Measurements from ENCODE around the gene RPS25.

DNA sequence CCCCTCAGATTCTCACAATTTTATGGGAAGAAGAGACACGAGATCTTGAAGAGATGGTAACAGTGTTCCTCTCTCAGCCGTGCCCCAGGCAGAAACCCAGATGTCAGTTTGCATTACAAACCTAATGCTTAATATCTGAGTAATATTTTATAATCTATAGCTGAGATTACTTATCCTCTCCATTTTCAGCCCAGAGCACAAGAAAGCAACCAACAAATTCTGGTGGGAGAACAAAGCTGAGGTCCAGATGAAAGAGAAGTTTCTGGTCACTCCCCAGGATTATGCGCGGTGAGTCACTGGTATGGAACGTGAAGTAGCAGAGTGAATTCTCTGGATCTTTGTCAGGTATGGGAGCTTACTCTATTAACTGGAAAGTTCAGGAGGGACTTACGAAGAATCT is 19.3 kb downstream of the RPS25 start:
- TF ChIP-seq, protein P1, sequence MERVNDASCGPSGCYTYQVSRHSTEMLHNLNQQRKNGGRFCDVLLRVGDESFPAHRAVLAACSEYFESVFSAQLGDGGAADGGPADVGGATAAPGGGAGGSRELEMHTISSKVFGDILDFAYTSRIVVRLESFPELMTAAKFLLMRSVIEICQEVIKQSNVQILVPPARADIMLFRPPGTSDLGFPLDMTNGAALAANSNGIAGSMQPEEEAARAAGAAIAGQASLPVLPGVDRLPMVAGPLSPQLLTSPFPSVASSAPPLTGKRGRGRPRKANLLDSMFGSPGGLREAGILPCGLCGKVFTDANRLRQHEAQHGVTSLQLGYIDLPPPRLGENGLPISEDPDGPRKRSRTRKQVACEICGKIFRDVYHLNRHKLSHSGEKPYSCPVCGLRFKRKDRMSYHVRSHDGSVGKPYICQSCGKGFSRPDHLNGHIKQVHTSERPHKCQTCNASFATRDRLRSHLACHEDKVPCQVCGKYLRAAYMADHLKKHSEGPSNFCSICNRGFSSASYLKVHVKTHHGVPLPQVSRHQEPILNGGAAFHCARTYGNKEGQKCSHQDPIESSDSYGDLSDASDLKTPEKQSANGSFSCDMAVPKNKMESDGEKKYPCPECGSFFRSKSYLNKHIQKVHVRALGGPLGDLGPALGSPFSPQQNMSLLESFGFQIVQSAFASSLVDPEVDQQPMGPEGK (CRISPR knock-in tag; IDR thresholded peaks at IDR 0.05; ENCODE audit: borderline replicate concordance), result no peak
- TF ChIP-seq BACH2 (CRISPR knock-in tag; IDR thresholded peaks at IDR 0.05; ENCODE audit: borderline replicate concordance), result no peak
- TF ChIP-seq, protein P2, sequence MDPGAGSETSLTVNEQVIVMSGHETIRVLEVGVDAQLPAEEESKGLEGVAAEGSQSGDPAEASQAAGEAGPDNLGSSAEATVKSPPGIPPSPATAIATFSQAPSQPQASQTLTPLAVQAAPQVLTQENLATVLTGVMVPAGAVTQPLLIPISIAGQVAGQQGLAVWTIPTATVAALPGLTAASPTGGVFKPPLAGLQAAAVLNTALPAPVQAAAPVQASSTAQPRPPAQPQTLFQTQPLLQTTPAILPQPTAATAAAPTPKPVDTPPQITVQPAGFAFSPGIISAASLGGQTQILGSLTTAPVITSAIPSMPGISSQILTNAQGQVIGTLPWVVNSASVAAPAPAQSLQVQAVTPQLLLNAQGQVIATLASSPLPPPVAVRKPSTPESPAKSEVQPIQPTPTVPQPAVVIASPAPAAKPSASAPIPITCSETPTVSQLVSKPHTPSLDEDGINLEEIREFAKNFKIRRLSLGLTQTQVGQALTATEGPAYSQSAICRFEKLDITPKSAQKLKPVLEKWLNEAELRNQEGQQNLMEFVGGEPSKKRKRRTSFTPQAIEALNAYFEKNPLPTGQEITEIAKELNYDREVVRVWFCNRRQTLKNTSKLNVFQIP (CRISPR knock-in tag; IDR thresholded peaks at IDR 0.05; ENCODE audit: borderline replicate concordance, low read depth), result no peak
- no peak for TF ChIP-seq PPARA (CRISPR knock-in tag; IDR thresholded peaks at IDR 0.05; ENCODE audit: borderline replicate concordance)
- TF ChIP-seq RARB (CRISPR knock-in tag; IDR thresholded peaks at IDR 0.05), result no peak
- TF ChIP-seq TCF4 (CRISPR knock-in tag; IDR thresholded peaks at IDR 0.05; ENCODE audit: borderline replicate concordance), result no peak
- no peak for TF ChIP-seq TOX (CRISPR knock-in tag; IDR thresholded peaks at IDR 0.05; ENCODE audit: borderline replicate concordance)
- no peak for TF ChIP-seq ARNTL (CRISPR knock-in tag; IDR thresholded peaks at IDR 0.05; ENCODE audit: borderline replicate concordance, low read depth)
- no peak for TF ChIP-seq ZFP3 (CRISPR knock-in tag; IDR thresholded peaks at IDR 0.05)
- TF ChIP-seq, protein P3, sequence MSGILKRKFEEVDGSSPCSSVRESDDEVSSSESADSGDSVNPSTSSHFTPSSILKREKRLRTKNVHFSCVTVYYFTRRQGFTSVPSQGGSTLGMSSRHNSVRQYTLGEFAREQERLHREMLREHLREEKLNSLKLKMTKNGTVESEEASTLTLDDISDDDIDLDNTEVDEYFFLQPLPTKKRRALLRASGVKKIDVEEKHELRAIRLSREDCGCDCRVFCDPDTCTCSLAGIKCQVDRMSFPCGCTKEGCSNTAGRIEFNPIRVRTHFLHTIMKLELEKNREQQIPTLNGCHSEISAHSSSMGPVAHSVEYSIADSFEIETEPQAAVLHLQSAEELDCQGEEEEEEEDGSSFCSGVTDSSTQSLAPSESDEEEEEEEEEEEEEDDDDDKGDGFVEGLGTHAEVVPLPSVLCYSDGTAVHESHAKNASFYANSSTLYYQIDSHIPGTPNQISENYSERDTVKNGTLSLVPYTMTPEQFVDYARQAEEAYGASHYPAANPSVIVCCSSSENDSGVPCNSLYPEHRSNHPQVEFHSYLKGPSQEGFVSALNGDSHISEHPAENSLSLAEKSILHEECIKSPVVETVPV (CRISPR knock-in tag; IDR thresholded peaks at IDR 0.05), result no peak
- TF ChIP-seq CSDC2 (CRISPR knock-in tag; IDR thresholded peaks at IDR 0.05), result no peak
- no peak for TF ChIP-seq ZNF8 (CRISPR knock-in tag; IDR thresholded peaks at IDR 0.05)

Measured in SK-N-SH treated with all-trans-retinoic acid at 6 μM for 48 hours (cell line).